Stimulated activated CD4-positive, alpha-beta T cell treated with anti-CD3 and anti-CD28 coated beads, TNF-alpha, amount 100 ng/mL, for 24 hours (primary cell): ENCODE measurements around the gene STING1.
A peak's percentile ranks its signal among the peaks of the same experiment; 100 is the strongest.
"Not testable (repeated sequence)": the region's sequence is repeated elsewhere in the genome, so short reads cannot be mapped to it uniquely, and the experiment has no call there.

Experiments
- DNase-seq, 3 experiments: peaks; one replicate each; pipeline ENCODE4 v3.0.0-alpha.2; 2020; ENCODE audit warnings: low read depth in 3 of 3

Gene STING1

GRCh38 chr5:139482050-139482889, at the start of gene STING1:
Gene STING1 (minus strand): TSS chr5:139482758. CDS start chr5:139481704, 1,054 bp downstream.
- peak in 1 of 3 experiments; percentile 69 for DNase-seq

- DNase-seq: no peak
Measured at GRCh38 chr5:139531772-139532169, 49.2 kb upstream of the STING1 start.

- DNase-seq: not testable (repeated sequence)
Measured at GRCh38 chr5:139530079-139530478, 47.5 kb upstream of the STING1 start.

GRCh38 chr5:139528695-139529094, 46.1 kb upstream of the STING1 start:
- DNase-seq: not testable (repeated sequence)

- DNase-seq: not testable (repeated sequence)
Measured at GRCh38 chr5:139527896-139528467, 45.4 kb upstream of the STING1 start.

GRCh38 chr5:139527090-139527470, 44.5 kb upstream of the STING1 start:
- not testable (repeated sequence) for DNase-seq

GRCh38 chr5:139526309-139527089, 43.9 kb upstream of the STING1 start:
- DNase-seq: not testable (repeated sequence)

GRCh38 chr5:139525586-139526308, 43.2 kb upstream of the STING1 start:
- DNase-seq: not testable (repeated sequence)

GRCh38 chr5:139524940-139525585, 42.5 kb upstream of the STING1 start:
- no peak for DNase-seq

GRCh38 chr5:139524446-139524845, 41.9 kb upstream of the STING1 start:
- no peak for DNase-seq

GRCh38 chr5:139523635-139524445, 41.3 kb upstream of the STING1 start:
- DNase-seq: no peak

- peak; percentile 75 to 87 (median 83) for DNase-seq
Measured at GRCh38 chr5:139517683-139518564, 35.4 kb upstream of the STING1 start.

GRCh38 chr5:139514486-139514856, 31.9 kb upstream of the STING1 start:
- DNase-seq: no peak

GRCh38 chr5:139513852-139514485, 31.4 kb upstream of the STING1 start:
- DNase-seq: no peak

- peak; percentile 53 to 76 (median 70) for DNase-seq
Measured at GRCh38 chr5:139513434-139513833, 30.9 kb upstream of the STING1 start.

GRCh38 chr5:139512786-139513390, 30.3 kb upstream of the STING1 start:
- no peak for DNase-seq

GRCh38 chr5:139504722-139505121, 22.2 kb upstream of the STING1 start:
- not testable (repeated sequence) for DNase-seq

- DNase-seq: not testable (repeated sequence)
Measured at GRCh38 chr5:139503879-139504278, 21.3 kb upstream of the STING1 start.
